GM19467 (cell line): ENCODE results near the gene NLRP2B.
"Not testable (repeated sequence)": the region's sequence is repeated elsewhere in the genome, so short reads cannot be mapped to it uniquely, and the experiment has no call there.

Experiments used
- ATAC-seq: cut with Tn5 transposase; IDR thresholded peaks from one replicate; pipeline ENCODE4 v1.9.1; 2021; ENCODE audit warnings: mild to moderate bottlenecking, moderate library complexity; ENCODE audit not compliant: unreplicated experiment

Gene NLRP2B

DNA sequence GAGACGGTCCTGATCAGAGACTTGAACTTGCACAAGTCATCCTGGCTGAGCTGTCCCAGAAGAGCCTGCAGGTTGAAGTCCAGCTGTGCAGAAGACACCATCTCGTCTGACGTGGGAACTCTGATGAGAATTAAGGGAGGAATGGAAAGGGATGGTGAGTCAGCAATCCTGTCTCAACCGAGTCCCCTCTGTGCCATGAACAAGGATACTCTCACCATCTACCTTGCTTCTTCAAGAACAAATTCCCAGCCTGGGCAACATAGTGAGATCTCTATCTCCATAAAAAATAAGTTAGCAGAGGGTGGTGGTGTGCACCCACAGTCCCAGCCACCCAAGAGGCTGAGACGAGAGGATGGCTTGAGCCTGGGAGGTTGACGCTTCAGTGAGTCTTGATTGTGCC is at the start of gene NLRP2B:
TSS of gene NLRP2B (minus strand) at position 101 of the 400 bp plus-strand sequence.
- ATAC-seq: no peak

DNA sequence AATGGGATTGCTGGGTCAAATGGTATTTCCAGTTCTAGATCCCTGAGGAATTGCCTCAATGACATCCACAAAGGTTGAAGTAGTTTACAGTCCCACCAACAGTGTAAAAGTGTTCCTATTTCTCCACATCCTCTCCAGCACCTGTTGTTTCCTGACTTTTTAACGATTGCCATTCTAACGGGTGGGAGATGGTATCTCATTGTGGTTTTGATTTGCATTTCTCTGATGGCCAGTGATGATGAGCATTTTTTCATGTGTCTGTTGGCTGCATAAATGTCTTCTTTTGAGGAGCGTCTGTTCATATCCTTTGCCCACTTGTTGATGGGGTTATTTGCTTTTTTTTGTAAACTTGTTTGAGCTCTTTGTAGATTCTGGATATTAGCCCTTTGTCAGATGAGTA is 45.9 kb upstream of the NLRP2B start:
- ATAC-seq: not testable (repeated sequence)

DNA sequence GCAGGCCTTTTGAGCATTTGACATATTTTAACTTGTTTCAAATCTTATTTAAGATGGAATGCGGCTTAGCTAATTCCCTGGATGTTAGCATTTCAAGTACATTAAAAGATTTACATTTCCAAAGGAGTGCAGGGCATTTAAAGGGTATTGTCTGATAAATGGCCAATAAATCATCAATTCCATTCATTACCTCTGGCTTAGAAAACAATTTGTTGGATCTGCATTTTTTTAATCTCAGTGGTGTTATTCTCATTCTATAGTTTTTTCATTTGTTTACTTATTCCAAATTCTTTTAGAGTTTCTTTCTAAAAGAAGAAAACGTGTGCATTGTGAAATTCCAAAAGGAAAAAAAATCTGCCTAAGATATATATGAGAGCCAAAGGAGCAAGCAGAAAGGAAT is 1.3 kb upstream of the NLRP2B start:
- ATAC-seq: no peak

DNA sequence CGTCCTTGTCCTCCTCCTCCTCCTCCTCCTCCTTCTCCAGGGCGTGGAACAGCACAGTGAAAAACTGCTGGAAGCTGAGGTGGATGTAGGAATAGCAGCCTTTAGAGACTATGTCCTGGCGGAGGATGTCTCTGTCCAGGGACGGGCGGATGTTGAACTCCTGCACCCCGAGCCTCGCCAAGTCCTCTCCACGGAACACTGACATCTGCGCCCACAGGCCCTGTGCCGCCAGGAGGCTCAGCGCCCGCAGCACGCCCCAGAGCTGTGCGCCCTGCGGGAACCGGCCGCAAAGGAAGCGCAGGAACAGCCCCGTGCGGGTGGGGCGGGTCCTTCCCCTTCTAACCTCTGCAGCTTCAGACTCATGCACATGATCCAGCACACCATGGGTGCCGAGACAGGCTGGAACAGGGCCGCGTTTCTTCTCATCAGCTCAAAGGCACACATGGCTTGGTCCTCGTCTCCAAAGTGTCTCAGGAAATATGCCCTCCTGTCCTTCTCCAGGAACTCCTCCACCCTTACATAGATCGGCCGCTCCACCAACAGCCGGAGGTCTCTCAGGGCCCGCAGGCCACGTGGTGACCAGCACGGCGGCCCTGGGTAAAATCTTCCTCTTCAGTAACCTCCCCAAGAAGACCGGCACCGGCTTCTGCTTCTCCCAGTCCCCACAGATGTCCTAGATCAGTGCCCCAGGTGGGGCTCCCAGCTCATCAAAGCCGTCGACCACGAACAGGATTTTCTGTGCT is 1.2 kb downstream of the NLRP2B start:
- no peak for ATAC-seq

DNA sequence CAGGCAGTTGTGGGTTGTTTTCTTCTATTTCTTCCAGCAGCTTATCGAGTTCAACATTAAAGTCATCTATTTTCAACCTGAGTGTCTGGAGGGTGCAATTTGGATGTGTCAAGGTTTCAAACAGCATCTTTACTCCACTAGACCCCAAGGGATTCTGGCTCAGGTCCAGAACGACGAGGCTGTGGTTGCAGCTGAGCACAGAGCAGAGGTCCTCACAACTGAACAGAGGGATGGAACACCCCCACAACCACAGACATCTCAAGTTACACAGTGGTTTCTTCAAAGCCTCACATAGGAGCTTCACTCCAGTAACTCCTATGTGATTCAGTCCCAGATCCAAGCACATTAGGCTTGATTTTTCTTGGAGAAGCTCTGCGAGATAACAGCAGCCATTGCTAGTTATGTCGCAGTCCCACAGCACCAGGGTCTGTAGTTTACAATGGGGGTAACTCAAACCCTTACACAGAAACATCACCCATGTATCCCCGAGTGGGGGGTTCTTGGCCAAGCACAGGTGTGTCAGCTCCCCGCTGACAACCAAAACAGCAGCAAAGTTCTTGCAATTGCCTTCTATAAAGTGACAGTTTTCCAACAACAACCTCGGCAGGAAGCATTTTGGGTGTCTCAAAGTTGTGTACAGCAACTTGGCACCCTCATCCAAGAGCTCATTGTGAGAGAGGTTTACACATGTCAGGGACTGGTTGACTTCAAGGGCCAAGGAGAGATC is 2.8 kb downstream of the NLRP2B start:
- no peak for ATAC-seq

DNA sequence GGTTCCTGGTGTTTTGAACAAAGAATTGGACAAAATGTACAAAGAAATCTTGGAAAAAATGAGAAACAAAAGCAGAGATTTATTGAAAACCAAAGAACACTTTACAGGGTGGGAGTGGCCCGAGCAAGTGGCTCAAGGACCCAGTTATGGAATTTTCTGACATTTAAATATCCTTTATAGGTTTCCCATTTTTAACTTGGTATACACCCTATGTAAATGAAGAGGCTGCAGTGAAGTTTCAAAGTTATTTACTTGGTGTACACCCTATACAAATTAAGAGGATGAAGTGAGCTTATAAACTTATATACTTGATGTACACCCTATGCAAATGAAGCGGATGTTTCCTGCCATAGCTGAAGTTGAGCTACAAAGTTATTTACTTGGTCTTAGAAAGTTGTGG is 4.7 kb downstream of the NLRP2B start:
- ATAC-seq: no peak

GRCh38 chrX:57674861-57675260 is 5.2 kb downstream of the NLRP2B start:
- ATAC-seq: no peak

GRCh38 chrX:57669961-57670360 is 10.1 kb downstream of the NLRP2B start:
- no peak for ATAC-seq

DNA sequence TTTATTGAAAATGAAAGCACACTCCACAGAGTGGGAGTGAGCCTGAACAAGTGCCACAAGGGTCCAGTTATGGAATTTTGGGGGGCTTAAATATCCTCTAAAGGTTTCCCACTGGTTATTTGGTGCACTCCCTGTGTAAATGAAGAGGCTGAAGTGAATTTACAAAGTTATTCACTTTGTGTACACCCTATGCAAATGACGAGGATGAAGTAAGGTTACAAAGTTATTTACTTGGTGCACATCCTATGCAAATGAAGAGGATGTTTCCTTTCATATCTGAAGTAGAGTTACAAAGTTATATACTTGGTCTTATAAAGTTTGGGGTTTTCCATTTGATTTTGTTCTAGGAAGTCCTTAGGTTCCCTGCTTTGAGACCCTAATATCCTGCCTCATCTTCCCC is 13.1 kb downstream of the NLRP2B start:
- ATAC-seq: no peak

- no peak for ATAC-seq
Observed at GRCh38 chrX:57655065-57655464, 25.0 kb downstream of the NLRP2B start.

DNA sequence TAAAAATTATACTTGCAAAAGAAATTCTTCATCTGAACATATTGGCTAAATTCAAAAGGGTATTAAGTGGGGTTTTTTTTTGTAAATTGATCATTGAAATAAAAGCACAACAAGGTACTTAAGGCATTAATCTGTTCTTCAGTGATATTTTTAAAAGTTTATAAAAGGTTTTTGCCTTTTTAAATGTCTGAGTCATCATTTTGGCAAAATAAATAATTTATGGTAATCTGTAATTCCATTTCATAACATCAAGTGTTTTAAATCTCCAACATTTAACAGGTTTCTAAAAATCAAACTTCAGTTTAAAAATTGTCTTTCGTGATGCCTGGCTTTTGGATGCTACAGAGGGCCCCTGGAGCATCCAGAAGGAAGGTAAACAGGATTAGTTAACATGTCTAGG is 27.4 kb downstream of the NLRP2B start:
- no peak for ATAC-seq

- no peak for ATAC-seq
Observed at GRCh38 chrX:57651169-57651919, 28.7 kb downstream of the NLRP2B start.

DNA sequence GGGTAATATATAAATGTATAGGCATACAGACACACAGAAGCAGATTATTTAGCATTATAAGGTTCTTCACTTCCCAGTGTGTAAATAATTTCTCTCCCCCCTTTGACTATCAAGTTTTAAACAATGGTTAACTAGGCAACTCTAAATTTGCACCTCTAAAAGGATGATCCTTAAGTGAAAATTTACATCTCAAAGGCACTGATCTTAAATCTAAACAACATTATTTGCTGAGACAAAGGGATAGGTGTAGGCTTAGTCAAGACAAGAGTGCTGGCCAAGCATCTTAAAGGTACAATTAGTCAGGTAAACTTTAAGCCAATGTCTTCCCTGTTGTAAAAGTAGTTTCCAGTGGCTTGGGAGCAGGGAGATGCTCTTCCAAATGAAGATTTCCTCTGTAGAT is 33.0 kb downstream of the NLRP2B start:
- no peak for ATAC-seq

DNA sequence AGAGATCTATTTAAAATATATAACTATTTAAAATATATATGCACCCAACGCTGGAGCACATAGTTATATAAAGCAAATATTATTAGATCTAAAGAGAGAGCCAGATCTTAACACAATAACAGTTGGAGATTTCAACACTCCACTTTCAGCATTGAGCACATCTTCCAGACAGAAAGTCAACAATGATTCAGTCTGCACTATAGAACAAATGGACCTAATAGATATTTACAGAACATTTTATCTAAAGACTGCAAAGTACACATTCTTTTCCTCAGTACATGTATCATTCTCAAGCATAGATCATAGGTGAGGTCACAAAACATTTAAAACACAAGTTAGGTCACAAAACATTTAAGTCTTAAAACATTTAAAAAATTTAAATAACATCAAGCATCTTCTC is 36.4 kb downstream of the NLRP2B start:
- ATAC-seq: no peak

DNA sequence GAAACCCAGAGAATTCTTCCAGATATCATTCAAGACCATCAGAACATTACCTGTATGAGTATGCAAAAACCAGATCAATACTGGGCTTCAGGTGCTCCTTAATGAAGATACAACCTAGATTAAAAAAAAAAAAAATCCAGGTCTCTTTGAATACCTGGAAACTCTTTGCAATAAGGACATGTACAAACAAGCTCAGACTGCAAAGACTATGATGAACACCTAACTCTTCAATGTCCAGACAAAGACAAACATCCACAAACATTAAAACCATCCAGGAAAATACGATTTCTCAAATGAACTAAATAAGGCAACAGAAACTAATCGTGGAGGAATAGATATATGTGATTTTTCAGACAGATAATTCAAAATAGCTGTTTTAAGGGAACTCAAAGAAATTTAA is 38.7 kb downstream of the NLRP2B start:
- no peak for ATAC-seq

GRCh38 chrX:57640674-57641016 is 39.4 kb downstream of the NLRP2B start:
- no peak for ATAC-seq

DNA sequence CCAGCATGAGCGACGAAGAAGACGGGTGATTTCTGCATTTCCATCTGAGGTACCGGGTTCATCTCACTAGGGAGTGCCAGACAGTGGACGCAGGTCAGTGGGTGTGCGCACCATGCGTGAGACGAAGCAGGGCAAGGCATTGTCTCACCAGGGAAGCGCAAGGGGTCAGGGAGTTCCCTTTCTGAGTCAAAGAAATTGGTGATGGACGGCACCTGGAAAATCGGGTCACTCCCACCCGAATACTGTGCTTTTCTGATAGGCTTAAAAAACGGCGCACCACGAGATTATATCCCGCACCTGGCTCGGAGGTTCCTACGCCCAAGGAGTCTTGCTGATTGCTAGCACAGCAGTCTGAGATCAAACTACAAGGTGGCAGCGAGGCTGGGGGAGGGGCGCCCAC is 50.6 kb downstream of the NLRP2B start:
- ATAC-seq: not testable (repeated sequence)
